HG03103 (cell line): ENCODE results near the gene PTAFR.

Experiments used
- ATAC-seq: cut with Tn5 transposase; IDR thresholded peaks from one replicate; pipeline ENCODE4 v1.9.1; 2021; ENCODE audit warnings: low read depth; ENCODE audit not compliant: unreplicated experiment

Gene PTAFR

GRCh38 chr1:28126212-28126611 is 50.3 kb downstream of the PTAFR start:
- ATAC-seq, result no peak

GRCh38 chr1:28123461-28123961 is 53.0 kb downstream of the PTAFR start:
- no peak for ATAC-seq

- ATAC-seq, result no peak
These were observed 54.3 kb downstream of the PTAFR start for GRCh38 chr1:28122183-28122582.

- no peak for ATAC-seq
These were observed 56.9 kb downstream of the PTAFR start for GRCh38 chr1:28119556-28119955.

GRCh38 chr1:28118640-28119307 is 57.7 kb downstream of the PTAFR start:
- no peak for ATAC-seq

- no peak for ATAC-seq
These were observed 61.2 kb downstream of the PTAFR start for GRCh38 chr1:28115267-28115666.

- ATAC-seq, result no peak
These were observed 61.6 kb downstream of the PTAFR start for GRCh38 chr1:28114844-28115243.

GRCh38 chr1:28113242-28113572 is 63.3 kb downstream of the PTAFR start:
- no peak for ATAC-seq

- ATAC-seq, result no peak
These were observed 63.9 kb downstream of the PTAFR start for GRCh38 chr1:28112388-28113241.

GRCh38 chr1:28111157-28111556 is 65.3 kb downstream of the PTAFR start:
- ATAC-seq, result no peak

- ATAC-seq, result no peak
These were observed 65.9 kb downstream of the PTAFR start for GRCh38 chr1:28110555-28110954.

GRCh38 chr1:28109639-28110038 is 66.9 kb downstream of the PTAFR start:
- ATAC-seq, result no peak

- no peak for ATAC-seq
These were observed 68.5 kb downstream of the PTAFR start for GRCh38 chr1:28108001-28108400.

- ATAC-seq, result no peak
These were observed 71.5 kb downstream of the PTAFR start for GRCh38 chr1:28104866-28105467.

GRCh38 chr1:28102189-28102588 is 74.3 kb downstream of the PTAFR start:
- ATAC-seq, result no peak

GRCh38 chr1:28099050-28099769 is 77.3 kb downstream of the PTAFR start:
- no peak for ATAC-seq
